HepG2 (cell line): Measurements from ENCODE around the gene TIMM23.

Experiments
- ZKSCAN1 ChIP-seq: fragments of 150-350 bp; IDR thresholded peaks from 2 replicates; pipeline ENCODE4 v1.6.1; 2014; ENCODE audit warnings: low read length
- ZNF292 ChIP-seq: sonication (generic); formaldehyde crosslinking; IDR thresholded peaks from 2 replicates; pipeline ENCODE4 v1.8.1; 2022; ENCODE audit warnings: mild to moderate bottlenecking, low read depth, missing genetic modification reagents, borderline replicate concordance
- TF ChIP-seq, protein P1 (sequence below): sonication (generic); formaldehyde crosslinking; IDR thresholded peaks from 2 replicates; pipeline ENCODE4 v1.5.0; 2020; ENCODE audit warnings: mild to moderate bottlenecking, missing genetic modification reagents, moderate library complexity
- TF ChIP-seq, protein P2 (sequence below): sonication (generic); formaldehyde crosslinking; conservative IDR thresholded peaks from 2 replicates; pipeline ENCODE4 v1.8.0; 2022; ENCODE audit warnings: low read depth, missing genetic modification reagents

DNA sequence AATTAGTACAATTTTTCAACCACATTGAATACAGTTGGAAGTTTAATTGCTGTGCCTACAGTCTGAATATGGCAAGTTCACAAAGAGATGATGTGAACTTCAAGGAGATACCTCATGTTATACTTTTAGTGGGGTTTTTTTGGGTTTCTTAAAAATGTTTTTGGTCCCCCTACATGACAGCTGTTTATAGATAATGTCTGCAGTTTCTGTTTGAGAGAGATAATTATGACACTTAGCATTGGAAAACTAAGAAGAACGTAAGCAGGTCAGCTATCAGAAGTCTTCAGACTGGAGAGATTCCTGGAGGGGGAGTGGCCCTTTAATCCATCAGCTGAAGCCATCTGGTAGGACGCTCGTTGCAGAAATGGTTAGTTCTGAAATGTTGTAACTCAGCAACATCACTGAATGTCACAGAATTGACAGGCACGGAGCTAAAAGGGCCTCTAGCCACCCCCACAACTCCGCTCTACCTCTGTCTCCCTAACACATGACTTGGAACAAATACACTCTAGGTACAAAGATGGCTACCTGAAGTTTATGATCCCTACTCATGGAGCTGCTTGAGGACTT lies 29.0 kb downstream of the TIMM23 start:
- TF ChIP-seq, protein P1, sequence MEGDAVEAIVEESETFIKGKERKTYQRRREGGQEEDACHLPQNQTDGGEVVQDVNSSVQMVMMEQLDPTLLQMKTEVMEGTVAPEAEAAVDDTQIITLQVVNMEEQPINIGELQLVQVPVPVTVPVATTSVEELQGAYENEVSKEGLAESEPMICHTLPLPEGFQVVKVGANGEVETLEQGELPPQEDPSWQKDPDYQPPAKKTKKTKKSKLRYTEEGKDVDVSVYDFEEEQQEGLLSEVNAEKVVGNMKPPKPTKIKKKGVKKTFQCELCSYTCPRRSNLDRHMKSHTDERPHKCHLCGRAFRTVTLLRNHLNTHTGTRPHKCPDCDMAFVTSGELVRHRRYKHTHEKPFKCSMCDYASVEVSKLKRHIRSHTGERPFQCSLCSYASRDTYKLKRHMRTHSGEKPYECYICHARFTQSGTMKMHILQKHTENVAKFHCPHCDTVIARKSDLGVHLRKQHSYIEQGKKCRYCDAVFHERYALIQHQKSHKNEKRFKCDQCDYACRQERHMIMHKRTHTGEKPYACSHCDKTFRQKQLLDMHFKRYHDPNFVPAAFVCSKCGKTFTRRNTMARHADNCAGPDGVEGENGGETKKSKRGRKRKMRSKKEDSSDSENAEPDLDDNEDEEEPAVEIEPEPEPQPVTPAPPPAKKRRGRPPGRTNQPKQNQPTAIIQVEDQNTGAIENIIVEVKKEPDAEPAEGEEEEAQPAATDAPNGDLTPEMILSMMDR (CRISPR knock-in tag), result no peak
- TF ChIP-seq, protein P2, sequence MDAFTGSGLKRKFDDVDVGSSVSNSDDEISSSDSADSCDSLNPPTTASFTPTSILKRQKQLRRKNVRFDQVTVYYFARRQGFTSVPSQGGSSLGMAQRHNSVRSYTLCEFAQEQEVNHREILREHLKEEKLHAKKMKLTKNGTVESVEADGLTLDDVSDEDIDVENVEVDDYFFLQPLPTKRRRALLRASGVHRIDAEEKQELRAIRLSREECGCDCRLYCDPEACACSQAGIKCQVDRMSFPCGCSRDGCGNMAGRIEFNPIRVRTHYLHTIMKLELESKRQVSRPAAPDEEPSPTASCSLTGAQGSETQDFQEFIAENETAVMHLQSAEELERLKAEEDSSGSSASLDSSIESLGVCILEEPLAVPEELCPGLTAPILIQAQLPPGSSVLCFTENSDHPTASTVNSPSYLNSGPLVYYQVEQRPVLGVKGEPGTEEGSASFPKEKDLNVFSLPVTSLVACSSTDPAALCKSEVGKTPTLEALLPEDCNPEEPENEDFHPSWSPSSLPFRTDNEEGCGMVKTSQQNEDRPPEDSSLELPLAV (CRISPR knock-in tag), result no peak
- TF ChIP-seq ZKSCAN1 (no peak), ZNF292 (CRISPR knock-in tag) (no peak)
